GM20431 (cell line): ENCODE measurements around the gene ZGLP1.

ENCODE experiments used
- in situ Hi-C: fragments of 300-500 bp; cut with MseI, MboI; formaldehyde crosslinking; loops from one replicate; pipeline ENCODE4 v1.15.0; 2020; ENCODE audit warnings: low sequenced_read_pairs; ENCODE audit not compliant: unreplicated experiment

The ZGLP1 gene

DNA sequence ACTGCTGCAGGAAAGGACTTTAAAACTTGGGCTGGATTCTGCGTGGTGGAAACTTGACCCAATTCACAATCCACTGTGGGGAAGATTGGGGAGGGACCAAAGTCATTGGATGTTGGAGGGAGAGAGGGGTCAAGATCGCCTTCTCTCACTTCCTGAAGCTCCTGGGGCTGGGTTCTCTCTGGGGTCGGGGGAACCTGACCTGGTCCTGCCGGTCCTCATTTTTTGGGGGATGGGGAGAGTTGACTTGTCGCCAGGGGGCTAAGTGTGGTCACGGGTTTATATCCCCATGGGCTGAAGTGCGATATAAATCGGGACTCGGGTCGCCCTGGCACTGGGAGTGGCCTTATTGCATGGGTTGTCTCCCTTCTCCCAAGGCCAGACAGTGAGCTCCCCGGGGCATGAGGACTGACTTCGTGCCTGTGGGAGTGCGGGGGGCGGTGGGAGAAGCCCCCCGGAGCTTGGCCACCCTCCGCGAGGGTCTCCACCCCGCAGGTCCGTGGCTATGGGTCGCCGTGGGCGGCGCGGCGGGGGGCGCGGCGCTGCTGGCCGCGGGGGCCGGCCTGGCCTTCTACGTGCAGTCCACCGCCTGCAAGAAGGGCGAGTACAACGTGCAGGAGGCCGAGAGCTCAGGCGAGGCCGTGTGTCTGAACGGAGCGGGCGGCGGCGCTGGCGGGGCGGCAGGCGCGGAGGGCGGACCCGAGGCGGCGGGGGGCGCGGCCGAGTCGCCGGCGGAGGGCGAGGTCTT lies 13.6 kb downstream of the ZGLP1 start:
- in situ Hi-C loops, result no loop called here

DNA sequence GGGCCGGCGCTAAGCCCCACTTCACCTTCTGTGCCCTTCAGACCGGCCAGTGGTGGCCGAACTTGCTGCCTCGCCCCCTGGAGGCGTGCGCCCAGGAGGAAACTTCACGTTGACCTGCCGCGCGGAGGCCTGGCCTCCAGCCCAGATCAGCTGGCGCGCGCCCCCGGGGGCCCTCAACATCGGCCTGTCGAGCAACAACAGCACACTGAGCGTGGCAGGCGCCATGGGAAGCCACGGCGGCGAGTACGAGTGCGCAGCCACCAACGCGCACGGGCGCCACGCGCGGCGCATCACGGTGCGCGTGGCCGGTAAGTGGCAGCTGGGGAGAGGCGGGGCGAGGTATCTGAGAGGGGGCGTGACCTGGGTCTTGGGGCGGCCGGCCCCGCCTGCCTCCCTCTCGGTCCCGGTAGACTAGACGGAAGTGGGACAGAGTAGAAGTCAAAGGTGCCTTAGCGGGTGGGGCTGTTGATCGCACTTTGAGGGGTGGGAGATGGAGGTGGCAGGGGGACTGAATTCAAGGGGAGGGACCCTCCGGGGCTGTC lies 14.2 kb downstream of the ZGLP1 start:
- in situ Hi-C loops, result no loop called here

DNA sequence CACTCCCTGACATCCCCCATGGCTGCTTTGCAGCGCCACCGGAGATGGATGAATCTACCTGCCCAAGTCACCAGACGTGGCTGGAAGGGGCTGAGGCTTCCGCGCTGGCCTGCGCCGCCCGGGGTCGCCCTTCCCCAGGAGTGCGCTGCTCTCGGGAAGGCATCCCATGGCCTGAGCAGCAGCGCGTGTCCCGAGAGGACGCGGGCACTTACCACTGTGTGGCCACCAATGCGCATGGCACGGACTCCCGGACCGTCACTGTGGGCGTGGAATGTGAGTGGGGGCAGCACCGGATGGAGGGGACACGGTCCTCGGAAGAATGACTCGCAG lies 15.3 kb downstream of the ZGLP1 start:
- in situ Hi-C loops, result no loop called here

- in situ Hi-C loops, result no loop called here
These were observed 15.8 kb downstream of the ZGLP1 start for GRCh38 chr19:10293637-10294367.

DNA sequence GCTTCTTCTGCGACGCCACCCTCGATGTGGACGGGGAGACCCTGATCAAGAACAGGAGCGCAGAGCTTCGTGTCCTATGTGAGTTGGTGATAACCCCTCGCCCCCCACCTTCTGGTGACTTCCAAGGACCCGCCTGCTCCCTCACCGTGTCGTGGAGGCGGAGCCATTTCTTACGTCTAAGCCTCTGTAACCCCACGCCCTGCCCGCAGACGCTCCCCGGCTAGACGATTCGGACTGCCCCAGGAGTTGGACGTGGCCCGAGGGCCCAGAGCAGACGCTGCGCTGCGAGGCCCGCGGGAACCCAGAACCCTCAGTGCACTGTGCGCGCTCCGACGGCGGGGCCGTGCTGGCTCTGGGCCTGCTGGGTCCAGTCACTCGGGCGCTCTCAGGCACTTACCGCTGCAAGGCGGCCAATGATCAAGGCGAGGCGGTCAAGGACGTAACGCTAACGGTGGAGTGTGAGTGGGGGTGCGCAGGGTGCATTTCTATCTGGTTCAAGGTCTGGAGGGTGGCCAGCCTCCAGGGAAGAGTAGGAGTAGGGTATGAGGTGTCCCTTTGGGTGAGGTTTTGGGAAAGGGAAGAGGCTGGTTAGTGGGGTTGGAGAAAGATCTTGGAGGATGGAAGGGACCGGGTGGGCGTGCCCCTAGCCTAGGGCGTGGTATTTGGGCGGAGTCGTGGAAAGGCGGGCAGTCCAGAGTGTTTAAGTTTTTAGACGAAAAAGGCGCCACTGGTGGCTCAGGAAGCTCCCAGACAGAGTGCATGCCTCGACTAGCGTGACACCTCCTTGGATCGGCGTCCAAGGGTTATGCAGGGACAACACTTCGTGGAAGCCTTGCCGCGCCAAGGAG lies 16.6 kb downstream of the ZGLP1 start:
- in situ Hi-C loops, result no loop called here

DNA sequence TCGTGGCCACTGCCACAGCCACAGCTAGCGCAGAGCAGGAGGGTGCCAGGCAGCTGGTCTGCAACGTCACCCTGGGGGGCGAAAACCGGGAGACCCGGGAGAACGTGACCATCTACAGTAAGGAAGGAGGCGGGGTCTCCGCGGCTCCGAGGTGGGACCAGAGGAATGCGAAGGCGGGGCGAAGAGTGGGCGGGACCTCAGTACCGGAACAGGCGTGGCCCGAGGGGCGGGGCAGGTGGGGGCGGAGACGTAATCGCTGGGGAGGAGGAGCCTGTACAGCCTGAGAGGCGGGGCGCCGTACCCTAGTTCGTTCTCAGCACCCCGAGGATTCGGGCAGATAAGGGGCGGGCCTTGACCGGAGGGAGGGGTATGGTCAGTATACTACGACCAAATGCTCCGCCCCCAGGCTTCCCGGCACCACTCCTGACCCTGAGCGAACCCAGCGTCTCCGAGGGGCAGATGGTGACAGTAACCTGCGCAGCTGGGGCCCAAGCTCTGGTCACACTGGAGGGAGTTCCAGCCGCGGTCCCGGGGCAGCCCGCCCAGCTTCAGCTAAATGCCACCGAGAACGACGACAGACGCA lies 17.3 kb downstream of the ZGLP1 start:
- in situ Hi-C loops, result no loop called here

- in situ Hi-C loops, result no loop called here
These were observed 17.9 kb downstream of the ZGLP1 start for GRCh38 chr19:10291554-10292205.

- in situ Hi-C loops, result no loop called here
These were observed 18.6 kb downstream of the ZGLP1 start for GRCh38 chr19:10290876-10291553.

DNA sequence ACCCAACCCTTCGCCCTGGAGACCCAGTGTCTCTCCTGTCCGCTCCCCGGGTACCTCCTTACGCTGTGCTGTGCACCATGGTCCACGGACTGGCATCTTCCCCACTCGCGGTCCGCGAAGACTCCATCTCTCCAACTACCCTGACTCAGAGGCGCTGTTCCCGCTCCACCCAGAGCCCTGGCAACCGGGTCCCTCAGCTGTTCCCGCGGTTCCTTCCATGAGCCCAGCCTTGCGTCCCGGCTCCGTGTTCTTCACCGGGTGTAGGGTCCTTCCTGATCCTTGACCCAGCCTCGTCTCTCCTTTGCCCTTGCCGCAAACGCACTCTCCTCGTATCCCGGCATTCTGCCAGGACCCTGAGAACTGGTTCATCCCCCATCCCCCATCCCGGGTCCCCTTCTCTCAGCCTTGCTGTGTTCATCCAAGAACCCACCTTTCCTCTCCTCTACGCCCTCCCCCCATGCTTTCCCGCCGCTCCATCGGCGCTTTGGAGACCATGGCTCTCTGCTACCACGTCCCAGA lies 19.2 kb downstream of the ZGLP1 start:
- in situ Hi-C loops, result no loop called here

DNA sequence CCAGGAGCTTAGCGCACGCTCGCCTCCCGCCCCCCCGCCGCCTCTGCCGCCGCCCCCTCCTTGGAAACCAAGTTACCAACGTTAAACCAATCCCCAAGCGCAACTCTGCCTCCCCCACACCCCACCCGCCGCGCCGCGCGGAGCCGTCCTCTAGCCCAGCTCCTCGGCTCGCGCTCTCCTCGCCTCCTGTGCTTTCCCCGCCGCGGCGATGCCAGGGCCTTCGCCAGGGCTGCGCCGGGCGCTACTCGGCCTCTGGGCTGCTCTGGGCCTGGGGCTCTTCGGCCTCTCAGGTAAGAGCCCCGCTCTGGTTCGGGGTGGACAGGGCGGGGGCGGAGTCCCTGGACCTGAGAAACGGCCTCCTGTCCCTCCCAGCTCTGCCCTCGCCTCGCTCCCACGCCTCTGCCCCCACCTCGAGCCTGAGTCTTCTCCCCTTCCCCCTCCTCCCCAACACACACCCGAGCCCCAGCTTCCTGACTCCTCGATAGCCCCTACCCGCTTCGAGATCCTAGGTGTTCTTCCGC lies 19.7 kb downstream of the ZGLP1 start, which contains the start of gene ICAM5:
Gene ICAM5 (plus strand): TSS at position 117 of the 521 bp plus-strand sequence. CDS start 92 bp downstream, at position 209.
- in situ Hi-C loops, result no loop called here

- in situ Hi-C loops, result no loop called here
These were observed 20.3 kb downstream of the ZGLP1 start for GRCh38 chr19:10289167-10289835.

DNA sequence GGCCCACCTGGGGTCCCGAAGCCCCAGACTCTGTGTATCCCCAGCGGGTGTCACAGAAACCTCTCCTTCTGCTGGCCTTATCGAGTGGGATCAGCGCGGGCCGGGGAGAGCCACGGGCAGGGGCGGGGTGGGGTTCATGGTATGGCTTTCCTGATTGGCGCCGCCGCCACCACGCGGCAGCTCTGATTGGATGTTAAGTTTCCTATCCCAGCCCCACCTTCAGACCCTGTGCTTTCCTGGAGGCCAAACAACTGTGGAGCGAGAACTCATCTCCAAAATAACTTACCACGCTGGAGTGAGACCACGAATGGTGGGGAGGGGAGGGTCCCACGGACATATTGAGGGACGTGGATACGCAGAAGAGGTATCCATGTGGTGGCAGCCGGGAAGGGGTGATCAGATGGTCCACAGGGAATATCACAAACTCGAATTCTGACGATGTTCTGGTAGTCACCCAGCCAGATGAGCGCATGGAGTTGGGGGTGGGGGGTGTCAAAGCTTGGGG lies 20.9 kb downstream of the ZGLP1 start:
- in situ Hi-C loops, result no loop called here

DNA sequence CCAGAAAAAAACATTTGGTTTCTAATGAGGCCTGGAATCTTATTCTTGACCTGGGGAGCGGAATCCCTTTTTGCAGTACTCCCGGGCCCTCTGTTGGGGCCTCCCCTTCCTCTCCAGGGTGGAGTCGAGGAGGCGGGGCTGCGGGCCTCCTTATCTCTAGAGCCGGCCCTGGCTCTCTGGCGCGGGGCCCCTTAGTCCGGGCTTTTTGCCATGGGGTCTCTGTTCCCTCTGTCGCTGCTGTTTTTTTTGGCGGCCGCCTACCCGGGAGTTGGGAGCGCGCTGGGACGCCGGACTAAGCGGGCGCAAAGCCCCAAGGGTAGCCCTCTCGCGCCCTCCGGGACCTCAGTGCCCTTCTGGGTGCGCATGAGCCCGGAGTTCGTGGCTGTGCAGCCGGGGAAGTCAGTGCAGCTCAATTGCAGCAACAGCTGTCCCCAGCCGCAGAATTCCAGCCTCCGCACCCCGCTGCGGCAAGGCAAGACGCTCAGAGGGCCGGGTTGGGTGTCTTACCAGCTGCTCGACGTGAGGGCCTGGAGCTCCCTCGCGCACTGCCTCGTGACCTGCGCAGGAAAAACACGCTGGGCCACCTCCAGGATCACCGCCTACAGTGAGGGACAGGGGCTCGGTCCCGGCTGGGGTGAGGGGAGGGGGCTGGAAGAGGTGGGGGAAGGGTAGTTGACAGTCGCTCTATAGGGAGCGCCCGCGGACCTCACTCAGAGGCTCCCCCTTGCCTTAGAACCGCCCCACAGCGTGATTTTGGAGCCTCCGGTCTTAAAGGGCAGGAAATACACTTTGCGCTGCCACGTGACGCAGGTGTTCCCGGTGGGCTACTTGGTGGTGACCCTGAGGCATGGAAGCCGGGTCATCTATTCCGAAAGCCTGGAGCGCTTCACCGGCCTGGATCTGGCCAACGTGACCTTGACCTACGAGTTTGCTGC lies 22.5 kb downstream of the ZGLP1 start, which contains the start of gene ICAM4:
Gene ICAM4 (plus strand): TSS at position 153 of the 935 bp plus-strand sequence. CDS start 58 bp downstream, at position 211.
- in situ Hi-C loops, result no loop called here

DNA sequence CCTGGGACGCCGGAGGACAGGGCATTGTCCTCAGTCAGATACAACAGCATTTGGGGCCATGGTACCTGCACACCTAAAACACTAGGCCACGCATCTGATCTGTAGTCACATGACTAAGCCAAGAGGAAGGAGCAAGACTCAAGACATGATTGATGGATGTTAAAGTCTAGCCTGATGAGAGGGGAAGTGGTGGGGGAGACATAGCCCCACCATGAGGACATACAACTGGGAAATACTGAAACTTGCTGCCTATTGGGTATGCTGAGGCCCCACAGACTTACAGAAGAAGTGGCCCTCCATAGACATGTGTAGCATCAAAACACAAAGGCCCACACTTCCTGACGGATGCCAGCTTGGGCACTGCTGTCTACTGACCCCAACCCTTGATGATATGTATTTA lies 24.2 kb downstream of the ZGLP1 start:
- in situ Hi-C loops, result no loop called here

DNA sequence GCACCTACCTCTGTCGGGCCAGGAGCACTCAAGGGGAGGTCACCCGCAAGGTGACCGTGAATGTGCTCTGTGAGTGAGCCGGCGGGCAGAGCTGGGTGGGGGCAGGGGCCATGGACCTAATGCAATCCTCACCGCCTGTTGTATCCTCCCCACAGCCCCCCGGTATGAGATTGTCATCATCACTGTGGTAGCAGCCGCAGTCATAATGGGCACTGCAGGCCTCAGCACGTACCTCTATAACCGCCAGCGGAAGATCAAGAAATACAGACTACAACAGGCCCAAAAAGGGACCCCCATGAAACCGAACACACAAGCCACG lies 24.7 kb downstream of the ZGLP1 start:
- in situ Hi-C loops, result no loop called here

DNA sequence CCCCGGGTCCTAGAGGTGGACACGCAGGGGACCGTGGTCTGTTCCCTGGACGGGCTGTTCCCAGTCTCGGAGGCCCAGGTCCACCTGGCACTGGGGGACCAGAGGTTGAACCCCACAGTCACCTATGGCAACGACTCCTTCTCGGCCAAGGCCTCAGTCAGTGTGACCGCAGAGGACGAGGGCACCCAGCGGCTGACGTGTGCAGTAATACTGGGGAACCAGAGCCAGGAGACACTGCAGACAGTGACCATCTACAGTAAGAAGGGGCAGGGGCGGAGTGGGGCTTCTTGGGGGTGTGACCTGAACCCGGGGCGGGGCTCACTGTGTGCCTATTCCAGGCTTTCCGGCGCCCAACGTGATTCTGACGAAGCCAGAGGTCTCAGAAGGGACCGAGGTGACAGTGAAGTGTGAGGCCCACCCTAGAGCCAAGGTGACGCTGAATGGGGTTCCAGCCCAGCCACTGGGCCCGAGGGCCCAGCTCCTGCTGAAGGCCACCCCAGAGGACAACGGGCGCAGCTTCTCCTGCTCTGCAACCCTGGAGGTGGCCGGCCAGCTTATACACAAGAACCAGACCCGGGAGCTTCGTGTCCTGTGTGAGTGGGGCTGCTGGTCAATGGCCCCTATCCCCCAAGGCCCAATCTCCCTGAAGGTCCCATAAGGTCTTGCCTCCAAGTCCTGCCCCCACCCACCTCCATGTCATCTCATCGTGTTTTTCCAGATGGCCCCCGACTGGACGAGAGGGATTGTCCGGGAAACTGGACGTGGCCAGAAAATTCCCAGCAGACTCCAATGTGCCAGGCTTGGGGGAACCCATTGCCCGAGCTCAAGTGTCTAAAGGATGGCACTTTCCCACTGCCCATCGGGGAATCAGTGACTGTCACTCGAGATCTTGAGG lies 25.3 kb downstream of the ZGLP1 start:
- in situ Hi-C loops, result no loop called here
